Nephron progenitor cell (in vitro differentiated cells): ENCODE measurements around the gene TBC1D1.
A peak's percentile ranks its signal among the peaks of the same experiment; 100 is the strongest.

ENCODE experiments used
- DNase-seq: peaks from one replicate; pipeline ENCODE4 v3.0.0; 2021
- H3K27ac Mint-ChIP-seq: 2 replicates; pipeline ENCODE4 v1.8.0; 2021; ENCODE audit warnings: mild to moderate bottlenecking, moderate library complexity, mixed read lengths
- H3K27me3 Mint-ChIP-seq: 2 replicates; pipeline ENCODE4 v1.8.0; 2021; ENCODE audit warnings: mild to moderate bottlenecking, low read depth, mixed read lengths; ENCODE audit not compliant: poor library complexity
- H3K36me3 Mint-ChIP-seq: 2 replicates; pipeline ENCODE4 v1.8.0; 2021; ENCODE audit warnings: low read depth, mixed read lengths
- H3K4me1 Mint-ChIP-seq: 2 replicates; pipeline ENCODE4 v1.8.0; 2021; ENCODE audit warnings: mixed read lengths
- H3K4me3 Mint-ChIP-seq: 2 replicates; pipeline ENCODE4 v1.8.0; 2021; ENCODE audit warnings: mild to moderate bottlenecking, moderate library complexity, mixed read lengths
- H3K9me3 Mint-ChIP-seq: 2 replicates; pipeline ENCODE4 v1.8.0; 2021; ENCODE audit warnings: mild to moderate bottlenecking, moderate library complexity, mixed read lengths
- CTCF ChIP-seq: fragments of 200-600 bp; sonication (generic); IDR thresholded peaks from 2 replicates; pipeline ENCODE4 v1.5.0; 2021; ENCODE audit warnings: antibody characterized with exemption

TBC1D1 gene

DNA sequence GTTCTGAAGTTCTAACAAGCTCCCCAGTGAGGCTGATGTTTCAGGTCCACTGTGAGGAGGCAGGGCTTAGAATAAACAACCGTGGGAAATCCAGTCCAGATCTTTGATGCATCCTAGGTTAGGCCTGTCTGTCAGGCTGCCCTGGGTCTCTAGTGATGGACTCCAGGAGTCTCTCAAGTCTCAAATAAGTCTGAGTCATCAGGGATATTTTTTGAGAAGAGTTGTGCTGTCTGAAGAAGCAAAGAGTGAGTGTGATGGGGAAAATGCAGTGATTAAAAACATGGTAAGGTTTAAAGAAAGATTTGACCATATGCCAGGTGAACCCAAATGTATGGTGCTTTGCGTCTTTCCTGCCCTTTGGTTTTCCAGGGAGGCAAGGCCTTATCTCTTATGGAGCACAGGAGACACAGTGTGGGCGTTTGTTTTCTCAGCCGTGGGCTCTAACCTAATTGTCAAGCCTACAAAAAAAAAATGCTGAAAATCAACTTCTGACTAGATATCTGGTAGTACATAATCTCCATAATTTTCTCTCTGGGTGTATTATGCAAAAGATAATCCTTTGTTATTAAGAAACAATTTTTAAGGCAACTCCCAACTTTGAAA lies 170.0 kb downstream of the TBC1D1 start:
- H3K27me3 Mint-ChIP-seq, result no peaks in the 10 kb centered on the region
- H3K27ac Mint-ChIP-seq, result peak overlapping the region; percentile 1
- TF ChIP-seq CTCF, result no peak
- peaks cover 74% of the 10 kb centered on the region for H3K4me1 Mint-ChIP-seq
- no peak for DNase-seq
- no peaks in the 10 kb centered on the region for H3K9me3 Mint-ChIP-seq
- H3K36me3 Mint-ChIP-seq, result peaks cover 9% of the 10 kb centered on the region
- H3K4me3 Mint-ChIP-seq, result no peak overlapping the region

DNA sequence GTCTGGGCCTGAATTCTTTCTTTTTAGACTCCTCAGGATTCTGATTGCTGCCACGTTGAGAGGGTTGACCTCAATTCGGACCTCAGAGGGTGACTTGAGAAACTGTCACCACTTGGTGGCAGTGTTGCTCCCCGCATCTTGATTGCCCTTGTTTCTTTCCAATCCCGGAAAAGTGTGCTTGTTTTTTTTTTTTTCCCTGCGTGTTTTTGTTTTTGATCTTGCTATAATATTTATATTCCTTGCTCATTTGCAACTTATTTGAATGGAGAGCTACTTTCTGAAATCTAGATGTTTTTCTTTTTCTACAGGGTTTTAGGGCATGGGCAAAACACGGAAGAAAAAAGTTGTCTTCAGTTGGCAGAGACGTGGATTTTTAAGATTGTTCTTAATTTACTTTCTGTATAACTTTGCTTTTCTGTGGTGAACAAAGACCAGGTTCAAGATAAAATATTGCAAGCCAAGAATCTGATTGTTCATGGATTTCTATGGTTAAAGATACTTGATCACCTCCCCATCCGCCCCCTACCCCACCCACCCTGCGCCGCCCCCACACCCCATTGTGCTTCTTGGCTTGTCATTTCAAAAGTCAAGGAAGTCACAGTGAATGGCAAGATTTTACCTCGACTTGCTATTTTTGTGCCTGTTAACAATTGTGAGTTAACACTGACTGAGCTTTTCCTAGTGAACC lies 171.3 kb downstream of the TBC1D1 start:
- H3K4me3 Mint-ChIP-seq, result peak overlapping the region; percentile 65
- H3K27ac Mint-ChIP-seq, result peak overlapping the region; percentile 1

DNA sequence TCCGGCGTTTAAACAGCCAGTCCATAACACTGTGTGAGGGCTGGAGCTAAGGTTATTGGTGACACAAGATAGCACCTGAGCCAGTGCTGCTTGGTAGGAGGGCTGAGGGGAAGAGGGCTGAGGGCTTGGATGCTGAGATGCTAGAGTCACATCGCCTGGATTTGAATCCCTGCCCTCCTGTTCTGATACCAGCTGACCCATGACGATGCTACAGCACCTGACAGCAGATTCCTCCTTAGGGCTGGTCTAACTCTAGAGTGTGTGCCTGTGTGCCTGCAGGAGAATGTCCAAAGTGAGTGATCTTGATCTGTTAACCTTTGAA lies 171.9 kb downstream of the TBC1D1 start:
- DNase-seq, result no peak
- Mint-ChIP-seq H3K9me3 (no peaks in the 10 kb centered on the region), H3K36me3 (peaks cover 9% of the 10 kb centered on the region), H3K4me1 (peaks cover 59% of the 10 kb centered on the region), H3K27ac (peak overlapping the region; percentile 8), H3K4me3 (no peak overlapping the region), H3K27me3 (no peaks in the 10 kb centered on the region)
- no peak for TF ChIP-seq CTCF

More for the DNA sequence above, 171.3 kb downstream of the TBC1D1 start:
- DNase-seq, result peak; percentile 80
- H3K4me1 Mint-ChIP-seq, result peaks cover 64% of the 10 kb centered on the region
- peaks cover 9% of the 10 kb centered on the region for H3K36me3 Mint-ChIP-seq
- no peaks in the 10 kb centered on the region for H3K9me3 Mint-ChIP-seq
- no peaks in the 10 kb centered on the region for H3K27me3 Mint-ChIP-seq
- peak; percentile 83 for TF ChIP-seq CTCF

DNA sequence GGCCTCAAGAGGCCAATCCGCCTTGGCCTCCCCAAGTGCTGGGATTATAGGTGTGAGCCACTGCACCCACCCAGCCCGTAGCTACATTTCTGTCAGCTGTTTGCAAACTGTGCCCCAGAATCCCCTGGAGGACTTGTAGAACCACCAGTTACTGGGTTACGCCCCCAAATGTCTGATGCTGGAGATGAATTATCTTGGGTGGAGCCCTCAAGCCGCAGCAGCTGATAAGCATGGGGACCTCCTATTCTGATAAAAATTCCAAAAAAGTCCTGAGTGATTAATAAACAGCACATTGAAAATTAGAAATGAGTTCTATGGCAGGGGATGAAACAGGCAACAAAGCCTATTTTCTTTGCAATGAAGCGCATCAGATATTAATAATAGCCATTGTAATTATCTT lies 174.3 kb downstream of the TBC1D1 start:
- no peak overlapping the region for H3K4me3 Mint-ChIP-seq
- peaks cover 5% of the 10 kb centered on the region for H3K36me3 Mint-ChIP-seq
- H3K27me3 Mint-ChIP-seq, result peaks cover 3% of the 10 kb centered on the region
- H3K9me3 Mint-ChIP-seq, result no peaks in the 10 kb centered on the region
- H3K27ac Mint-ChIP-seq, result no peak overlapping the region
- DNase-seq, result no peak
- peaks cover 65% of the 10 kb centered on the region for H3K4me1 Mint-ChIP-seq
- no peak for TF ChIP-seq CTCF

DNA sequence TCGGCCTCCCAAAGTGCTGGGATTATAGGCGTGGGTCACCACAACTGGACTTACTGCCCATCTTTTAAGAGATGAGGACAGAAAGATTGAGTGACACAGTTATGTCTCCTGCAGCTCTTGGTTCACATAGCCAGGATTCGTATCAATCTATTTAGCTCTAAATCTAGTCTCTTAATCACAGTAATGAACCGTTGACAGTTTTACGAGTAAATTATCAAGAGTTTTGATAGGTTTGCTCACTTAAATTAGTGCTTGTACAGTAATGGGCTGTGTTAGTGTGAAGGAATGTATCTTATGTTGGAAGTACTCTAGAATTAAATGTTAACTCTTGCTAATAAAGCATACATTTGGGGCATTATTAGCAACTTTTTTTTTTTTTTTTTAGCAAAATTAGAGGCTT lies 175.0 kb downstream of the TBC1D1 start:
- no peak for DNase-seq
- H3K4me1 Mint-ChIP-seq, result peaks cover 61% of the 10 kb centered on the region
- H3K27ac Mint-ChIP-seq, result no peak overlapping the region
- no peak overlapping the region for H3K4me3 Mint-ChIP-seq
- no peaks in the 10 kb centered on the region for H3K36me3 Mint-ChIP-seq
- H3K9me3 Mint-ChIP-seq, result no peaks in the 10 kb centered on the region
- peaks cover 3% of the 10 kb centered on the region for H3K27me3 Mint-ChIP-seq
- TF ChIP-seq CTCF, result no peak

DNA sequence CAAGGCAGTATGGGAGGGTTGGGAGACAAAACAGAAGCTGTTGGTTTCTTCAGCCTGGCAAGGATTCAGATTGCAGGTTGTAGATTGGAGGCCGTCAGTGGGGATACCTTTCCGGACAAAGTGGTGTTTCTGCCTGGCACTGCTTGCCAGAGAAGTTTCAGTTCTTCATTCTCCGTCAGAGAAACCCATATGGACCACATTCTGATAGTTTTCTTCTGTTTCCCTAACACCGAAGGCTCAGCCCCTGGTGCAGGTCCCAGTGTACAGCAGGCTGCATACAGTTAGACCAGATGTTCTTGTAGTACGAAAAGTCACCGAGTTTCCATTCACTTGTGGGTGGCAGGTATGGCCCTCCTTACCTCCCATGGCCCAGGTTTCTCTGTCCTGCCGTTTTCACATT lies 176.6 kb downstream of the TBC1D1 start:
- no peak for DNase-seq
- TF ChIP-seq CTCF, result no peak
- H3K36me3 Mint-ChIP-seq, result no peaks in the 10 kb centered on the region
- H3K4me3 Mint-ChIP-seq, result no peak overlapping the region
- H3K4me1 Mint-ChIP-seq, result peaks cover 56% of the 10 kb centered on the region
- H3K9me3 Mint-ChIP-seq, result no peaks in the 10 kb centered on the region
- no peak overlapping the region for H3K27ac Mint-ChIP-seq
- peaks cover 3% of the 10 kb centered on the region for H3K27me3 Mint-ChIP-seq
